NCI-H526 treated with DMSO at 0.1 percent for 48 hours (cell line): ENCODE results near the gene DPM3.
"Not testable (repeated sequence)": the region's sequence is repeated elsewhere in the genome, so short reads cannot be mapped to it uniquely, and the experiment has no call there.

ENCODE experiments used
- DNase-seq: peaks from one replicate; lab custom pipeline; 2025; lab: John Stamatoyannopoulos, UW

Gene DPM3

DNA sequence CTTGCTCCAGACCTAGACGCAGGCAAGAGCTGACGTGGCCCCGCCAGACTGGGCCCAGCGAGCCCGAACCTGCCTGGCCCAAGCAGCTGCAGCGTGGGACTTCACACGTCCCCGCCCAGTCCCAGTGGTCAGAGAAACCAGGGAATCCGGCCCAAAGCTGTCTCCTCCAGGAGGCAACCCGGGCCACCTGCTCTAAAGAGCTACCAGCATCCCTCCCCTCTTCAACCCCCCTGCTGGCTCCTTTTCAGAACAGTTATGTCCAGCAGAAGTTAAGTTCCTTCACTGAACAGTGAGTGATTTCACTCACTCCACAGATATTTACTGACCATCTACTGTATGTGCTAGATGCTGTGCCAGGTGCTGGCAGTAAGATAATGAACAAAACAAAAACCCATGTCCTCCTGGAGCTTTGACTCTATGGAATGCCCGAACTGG is 14.8 kb downstream of the DPM3 start:
- no peak for DNase-seq

DNA sequence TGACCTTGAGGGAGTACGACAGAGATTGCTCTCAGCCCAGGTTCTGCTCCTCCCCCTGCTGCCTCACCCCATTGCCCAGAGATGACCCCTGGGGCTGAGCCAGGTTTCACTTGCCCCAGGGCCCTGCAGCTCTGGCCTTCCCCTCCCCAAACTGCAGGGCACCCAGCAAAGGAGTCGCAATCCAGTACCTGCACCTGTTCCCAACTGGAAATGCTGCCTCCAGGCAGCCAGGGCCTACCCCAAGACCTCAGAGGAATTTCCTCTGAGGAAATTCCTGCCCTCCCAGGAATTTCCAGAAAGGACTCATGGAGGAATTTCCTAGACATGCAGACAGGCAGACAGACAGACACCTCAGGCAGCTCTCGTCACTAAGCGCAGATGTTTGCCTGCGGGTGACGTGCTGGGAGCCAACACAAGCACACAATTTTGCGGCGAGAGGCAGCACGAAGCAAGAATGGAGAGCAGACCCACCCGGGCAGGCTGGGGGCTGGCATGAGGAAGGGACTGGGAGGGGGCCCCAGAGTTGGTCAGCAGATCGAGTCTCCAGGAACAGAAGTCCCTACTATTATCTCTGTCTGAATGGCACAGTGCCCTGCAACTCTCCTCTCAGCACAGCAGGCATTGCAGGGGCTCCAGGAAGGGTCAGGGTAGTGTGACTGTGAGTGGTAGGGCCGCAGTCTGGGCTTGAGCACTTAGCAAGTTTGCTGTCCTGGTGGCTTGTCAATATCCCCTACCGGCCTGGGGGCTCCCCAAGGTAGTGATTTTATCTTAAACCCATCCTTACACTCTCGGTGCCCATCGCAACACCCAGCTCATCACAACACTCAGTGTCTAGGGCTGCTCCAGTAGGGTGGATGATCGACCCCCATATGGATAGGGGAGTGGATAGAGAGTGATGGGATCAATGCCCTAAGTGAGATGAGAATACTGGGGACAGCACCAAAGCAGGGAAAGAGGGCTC is 15.5 kb downstream of the DPM3 start:
- DNase-seq = no peak

DNA sequence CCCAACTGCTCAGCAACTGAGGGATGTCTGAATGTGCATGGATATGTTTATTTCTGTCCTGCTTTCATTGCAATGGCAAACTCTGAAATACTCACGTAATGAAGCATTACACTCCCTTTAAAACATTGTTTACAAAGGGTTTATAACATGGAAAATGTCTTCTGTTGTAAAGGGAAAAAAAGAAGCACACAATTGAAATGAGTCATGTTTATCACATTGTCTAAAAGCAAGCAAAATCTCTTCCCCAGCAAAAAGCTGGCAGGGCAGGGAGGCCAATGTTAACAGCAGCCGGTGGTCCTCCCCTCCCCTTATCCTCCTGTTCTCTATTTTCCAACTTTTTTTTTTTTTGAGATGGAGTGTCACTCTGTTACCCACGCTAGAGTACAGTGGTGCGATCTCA is 16.5 kb downstream of the DPM3 start:
- DNase-seq = no peak

DNA sequence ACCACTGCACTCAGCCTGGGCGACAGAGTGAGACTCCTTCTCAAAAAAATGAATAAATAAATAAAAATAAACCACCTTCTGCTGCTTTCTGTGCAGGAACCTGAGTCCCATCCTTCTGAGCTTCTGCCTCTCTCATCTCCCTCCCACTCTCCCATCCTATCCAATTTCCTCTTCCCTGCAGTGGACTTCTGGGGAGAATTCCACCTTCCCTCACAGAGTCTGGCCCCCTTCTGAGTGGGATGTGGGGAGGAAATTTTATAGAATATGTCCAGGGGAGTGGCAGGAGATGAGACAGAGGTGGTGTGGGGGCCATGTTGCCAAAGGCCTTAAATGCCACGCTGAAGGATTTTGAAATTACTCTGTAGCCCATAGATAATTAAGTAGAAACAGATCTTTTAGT is 18.0 kb downstream of the DPM3 start:
- no peak for DNase-seq

DNA sequence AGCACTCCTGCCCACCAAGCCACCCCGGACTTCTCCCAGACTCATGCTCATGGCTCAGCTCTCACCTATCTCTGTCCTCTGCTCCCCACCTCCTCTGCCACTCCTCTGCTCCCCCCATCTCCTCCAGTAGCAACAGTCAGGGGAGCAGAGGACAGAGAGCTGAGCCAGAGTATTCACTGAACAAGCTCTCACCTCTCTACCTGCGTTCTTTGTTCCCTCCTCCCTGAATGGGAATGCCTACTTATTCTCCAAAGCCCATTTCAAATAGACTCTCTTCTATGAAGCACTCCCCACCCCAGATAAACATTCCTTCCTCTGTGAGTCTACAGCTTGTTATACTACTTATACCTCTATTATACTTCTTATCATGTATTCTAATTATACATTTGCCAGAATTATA is 19.1 kb downstream of the DPM3 start:
- no peak for DNase-seq

DNA sequence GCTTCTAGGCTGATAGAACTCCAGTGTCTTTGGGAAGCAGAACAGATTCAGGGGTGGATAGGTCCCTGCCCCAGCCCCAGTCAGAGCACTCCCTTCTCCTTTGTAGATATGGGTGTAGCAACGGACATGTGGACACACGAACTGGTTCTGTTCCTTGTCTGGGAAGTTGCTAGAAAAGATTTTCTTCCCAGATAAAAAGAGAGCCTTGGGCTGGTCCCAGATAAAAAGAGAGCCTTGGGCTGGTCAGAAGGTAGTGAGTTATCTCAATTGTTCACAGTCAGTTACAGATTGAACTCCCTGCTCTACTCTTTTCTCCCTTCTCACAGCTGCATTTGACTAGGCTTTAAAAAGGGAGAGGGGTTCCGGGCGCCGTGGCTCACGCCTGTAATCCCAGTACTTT is 20.1 kb downstream of the DPM3 start:
- no peak for DNase-seq

DNA sequence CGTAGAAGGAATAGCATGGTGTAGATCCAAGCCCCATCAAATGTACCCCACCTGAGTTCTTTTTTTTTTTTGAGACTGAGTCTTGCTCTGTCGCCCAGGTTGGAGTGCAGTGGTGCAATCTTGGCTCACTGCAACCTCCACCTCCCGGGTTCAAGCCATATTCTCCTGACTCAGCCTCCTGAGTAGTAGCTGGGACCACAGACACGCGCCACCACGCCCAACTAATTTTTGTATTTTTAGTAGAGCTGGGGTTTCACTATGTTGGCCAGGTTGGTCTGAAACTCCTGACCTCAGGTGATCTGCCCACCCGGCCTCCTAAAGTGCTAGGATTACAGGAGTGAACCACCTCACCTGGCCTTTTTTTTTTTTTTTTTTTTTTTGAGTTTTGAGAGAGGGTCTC is 22.2 kb downstream of the DPM3 start:
- DNase-seq = not testable (repeated sequence)

DNA sequence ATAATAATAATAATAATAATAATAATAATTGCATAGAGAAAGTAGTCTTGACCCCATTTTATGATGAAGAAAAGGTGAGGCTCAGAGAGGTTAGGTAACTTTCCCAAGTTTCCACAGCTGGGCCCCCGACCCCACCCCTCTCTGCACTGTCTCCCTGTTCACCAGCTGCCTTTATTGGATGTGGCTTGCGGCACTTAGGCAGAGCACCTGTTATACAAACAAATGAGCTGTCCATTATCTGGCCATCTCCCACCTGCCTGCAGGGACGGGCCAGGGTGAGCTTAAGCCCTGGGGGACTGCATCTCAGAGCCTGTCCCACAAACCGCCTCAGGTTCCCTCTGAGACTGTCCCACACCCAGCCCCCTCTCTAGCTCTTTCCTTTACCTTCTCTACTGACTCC is 22.7 kb downstream of the DPM3 start:
- peak; percentile 94 for DNase-seq

DNA sequence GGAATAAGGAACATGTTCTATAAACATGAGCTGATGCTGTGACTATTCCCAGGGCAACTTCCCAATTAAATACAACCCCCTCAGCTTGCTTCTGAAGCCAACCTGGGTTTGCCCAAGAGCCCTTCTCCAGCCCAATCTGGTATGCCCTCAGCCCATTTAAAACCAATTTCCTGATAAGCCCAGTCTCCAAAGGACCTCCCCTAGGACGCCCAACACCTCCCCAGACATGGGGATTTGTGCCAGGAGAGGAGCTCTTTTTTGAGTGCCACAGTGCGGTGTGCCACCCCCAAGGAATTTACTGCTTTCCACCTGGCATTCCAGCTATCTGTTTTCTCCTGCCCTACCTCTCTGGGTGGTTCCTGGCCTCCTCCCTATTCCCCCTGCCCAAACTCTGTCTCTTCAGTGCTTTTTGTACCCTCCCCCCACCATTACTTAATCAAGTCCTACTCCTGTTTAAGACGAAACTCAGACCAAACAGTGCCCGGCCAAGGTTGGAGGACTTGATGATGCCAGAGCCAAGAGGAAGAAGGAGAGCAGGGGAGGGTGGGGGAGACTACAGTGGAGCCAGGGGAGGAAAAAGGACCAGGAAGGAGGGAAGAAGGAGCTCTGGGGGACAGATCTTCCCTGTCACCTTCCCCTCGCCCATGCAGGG is 24.1 kb downstream of the DPM3 start:
- DNase-seq = no peak

DNA sequence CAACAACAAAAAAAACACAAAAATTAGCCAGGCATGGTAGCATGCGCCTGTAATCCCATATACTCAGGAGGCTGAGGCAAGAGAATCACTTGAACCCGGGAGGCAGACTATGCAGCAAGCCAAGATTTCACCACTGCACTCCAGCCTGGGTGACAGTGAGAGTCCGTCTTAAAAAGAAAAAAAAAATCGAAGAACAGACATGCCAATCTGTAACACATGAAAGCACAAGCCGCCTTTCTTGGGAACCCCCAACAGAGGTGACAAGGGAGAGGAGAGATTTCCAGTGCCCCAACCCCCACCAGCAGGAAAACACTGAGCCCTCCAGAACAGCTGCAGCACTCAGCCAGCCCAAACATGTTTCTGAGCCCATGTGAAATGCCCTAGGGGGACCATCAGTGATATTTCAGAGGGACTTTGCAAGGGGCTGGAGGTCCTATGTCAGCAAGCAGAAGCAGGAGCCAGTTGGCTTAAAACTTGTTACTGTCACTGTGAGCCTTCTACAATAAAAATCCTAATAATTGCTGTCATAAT is 26.8 kb downstream of the DPM3 start:
- peak; percentile 36 for DNase-seq

DNA sequence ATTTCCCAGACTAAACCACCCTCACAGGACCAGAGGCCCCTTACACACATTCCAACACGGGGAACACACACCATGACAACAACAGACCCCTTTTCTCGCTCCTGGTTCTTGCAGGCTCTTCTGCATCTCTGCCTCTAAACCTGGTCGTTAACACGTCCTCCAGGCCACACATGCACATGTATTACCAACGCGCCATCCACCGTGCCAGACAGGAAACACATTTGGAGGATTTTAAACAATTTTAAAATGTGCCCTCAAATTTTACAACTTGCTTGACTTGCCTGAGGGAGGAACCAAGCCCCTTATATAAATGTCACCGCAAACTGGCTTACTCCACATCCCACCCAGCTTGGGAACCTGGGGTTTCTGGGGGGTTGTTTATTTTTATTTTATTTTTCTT is 29.5 kb downstream of the DPM3 start:
- no peak for DNase-seq

DNA sequence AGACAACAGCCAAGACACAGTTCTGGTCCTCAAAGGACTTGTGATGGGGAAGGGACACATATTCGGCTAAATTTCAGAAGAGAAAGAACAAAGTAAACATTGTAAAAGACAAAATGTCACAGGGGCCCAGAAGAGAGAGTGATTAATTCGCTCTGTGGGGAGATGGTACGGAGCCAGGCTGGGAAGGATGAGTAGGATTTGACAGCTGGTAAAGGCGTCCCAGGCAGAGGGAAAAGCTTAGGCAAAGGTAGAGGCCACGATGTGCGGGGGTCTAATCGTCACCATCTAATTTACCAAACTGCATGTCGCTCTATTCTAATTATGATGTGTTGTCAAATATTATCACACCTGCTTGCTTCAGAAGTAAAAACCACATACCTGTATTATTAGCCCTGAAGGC is 29.9 kb downstream of the DPM3 start:
- DNase-seq = no peak

DNA sequence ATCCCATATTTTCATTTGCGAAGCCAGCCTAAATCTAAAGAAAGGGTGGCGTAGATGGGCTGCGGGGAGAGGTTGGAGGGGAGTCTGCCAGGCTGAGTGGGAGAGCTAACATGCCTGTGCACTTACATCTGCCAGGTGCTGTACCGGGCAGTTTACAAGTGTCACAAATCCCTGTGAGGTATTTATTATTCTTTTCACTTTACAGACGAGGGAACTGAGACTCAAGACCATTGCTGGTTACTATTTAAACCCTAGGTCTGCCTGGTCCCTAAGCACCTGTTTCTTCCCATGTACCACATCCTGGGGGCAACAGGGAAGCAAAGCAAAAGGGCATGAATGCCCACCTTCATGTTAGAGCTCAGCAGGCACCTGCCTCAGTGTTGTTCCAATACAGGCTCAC is 32.0 kb downstream of the DPM3 start:
- no peak for DNase-seq

DNA sequence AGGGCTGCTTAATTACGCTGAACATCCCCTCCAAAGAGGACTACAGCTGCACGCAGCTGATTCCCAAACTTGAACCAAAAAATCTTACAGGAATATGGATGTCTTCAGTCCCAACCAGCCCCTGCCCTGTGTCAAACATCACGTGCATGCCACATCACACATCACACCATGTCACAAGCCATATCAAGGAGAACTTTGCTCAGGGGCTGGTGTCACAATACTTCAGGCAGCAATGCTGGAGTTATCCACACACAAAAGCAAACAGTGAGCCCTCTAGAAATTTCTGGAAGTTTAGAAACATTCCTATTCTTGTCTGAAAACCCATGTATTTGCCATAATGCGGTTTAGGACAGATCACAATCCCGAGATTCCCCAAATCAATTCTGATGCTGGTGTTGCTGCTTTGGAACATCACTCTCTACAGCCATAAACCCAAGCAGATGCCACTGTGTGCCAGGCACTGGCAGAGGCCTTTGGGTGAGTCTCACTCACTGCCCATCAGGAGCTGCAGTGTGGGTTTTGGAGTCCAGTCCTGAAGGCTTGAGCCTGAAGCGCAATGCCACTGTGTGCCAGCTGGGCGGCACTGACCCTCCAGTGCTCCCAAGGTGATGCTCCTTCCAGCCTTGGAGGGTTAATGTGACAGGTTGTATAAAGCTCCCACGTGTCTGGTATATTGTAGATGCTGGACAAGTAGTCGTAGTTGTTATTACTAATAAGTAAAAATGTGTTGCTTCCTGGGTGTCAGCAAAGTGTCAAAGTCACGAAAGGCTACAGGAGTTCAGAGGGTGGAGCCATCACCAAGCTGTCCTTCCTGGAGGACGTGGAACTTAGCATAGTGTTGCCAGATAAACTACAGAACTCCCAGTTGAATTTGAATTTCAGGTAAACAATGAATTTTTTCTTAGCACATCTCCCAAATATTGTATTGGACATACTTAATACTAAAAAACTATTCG is 32.7 kb downstream of the DPM3 start:
- no peak for DNase-seq

DNA sequence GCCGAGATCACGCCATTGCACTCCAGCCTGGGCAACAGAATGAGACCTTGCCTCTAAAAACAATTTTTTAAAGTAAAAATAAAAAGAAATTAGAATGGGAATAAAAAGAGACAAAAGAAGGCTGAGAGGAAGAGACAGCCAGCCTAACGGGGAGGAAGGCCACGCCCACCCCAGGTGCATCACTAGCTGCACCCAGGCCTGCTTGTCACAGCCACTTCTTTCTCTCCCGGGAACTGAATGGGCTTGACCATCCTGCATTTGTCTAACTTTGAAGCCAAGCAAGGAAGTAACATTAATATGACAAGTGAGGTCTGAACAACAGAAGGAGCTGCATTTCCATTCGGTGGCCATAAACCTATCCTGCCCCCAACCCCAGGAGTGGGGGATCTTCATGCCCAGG is 33.5 kb downstream of the DPM3 start:
- DNase-seq = no peak

DNA sequence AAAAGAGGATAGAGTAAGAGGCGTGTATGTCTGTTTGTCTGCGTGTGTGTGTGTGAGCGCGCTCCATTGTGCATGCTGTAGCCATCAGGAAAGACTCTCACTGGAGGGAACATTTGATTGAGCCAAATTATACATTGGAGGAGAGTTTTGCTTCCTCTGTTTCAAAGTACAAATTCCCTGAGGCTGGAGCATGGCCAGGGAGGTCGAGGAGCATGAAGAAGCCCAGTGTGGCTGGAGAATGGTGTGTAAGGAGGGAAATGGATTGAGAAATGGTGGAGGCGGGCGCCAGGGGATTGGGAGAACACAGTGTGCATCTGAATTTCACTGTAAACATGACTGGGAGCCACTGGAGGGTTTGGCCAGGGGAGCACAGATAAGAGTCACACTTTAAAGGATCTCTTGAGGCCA is 34.7 kb downstream of the DPM3 start:
- DNase-seq = no peak

DNA sequence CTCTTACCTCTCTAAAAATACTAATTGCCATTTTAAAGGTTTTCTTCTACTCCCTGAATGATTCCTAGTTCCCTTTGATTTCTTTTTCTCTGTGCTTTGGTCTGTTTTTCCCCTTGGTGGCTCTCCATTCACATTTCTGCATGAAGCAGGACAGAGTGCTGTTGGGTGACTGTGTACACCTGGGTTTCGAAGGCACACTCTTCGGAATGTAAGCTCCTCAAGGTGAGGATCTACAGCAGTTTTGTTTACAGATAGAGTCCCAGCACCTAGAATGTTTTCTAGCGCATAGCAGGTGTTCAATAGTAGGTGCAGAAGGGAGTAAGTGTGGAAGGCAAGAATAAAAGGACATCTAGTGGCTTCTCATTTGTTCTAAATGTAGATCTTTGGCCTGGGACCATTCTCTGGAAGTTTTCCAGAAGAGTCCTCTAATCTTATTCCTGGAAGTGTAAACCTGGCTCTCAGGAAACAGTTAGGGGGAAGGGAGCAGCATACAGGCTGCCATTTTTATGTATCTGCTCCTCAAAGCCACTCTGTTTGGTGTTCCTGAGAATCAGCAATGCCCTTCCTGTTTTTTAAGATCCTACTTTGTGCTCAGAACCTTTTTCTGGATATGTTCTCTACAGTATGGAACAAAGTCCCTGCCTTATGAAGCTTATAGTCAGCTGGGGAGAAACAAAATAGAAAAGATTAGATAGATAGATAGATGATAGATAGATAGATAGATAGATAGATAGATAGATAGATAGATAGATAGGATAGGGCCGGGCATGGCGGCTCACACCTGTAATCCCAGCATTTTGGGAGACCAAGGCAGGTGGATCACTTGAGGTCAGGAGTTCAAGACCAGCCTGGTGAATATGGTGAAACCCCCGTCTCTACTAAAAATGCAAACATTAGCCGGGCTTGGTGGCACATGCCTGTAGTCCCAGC is 35.5 kb downstream of the DPM3 start:
- DNase-seq = no peak

DNA sequence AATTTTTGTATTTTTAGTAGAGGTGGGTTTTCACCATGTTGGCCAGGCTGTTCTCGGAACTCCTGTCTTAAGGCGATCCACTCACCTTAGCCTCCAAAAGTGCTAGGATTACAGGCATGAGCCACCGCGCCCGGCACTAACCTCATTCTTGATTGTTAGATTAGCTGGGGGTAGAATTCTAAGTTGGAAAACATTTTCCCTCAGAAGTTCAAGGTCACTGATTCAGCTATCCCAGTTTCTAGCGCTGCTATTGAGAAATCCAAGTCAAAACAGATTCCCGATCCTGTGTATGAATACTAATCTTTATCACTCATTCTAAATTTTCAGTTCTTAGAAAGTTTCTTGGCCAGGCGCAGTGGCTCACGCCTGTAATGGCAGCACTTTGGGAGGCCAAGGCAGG is 37.0 kb downstream of the DPM3 start:
- DNase-seq = no peak

DNA sequence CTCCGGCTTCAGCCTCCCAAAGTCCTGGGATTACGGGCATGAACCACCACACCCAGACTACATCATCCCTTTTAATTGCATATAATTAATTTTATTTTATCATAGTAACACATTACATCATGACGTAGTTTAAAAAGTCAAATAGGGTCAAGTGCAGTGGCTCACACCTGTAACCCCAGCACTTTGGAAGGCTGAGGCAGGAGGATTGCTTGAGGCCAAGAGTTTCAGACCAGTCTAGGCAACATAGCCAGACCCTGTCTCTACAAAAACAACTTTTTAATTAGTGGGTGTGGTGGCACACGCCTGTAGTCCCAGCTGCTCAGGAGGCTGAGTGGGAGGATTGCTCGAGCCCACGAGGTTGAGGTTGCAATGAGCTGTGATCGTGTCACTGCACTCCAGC is 41.0 kb downstream of the DPM3 start:
- DNase-seq = no peak

DNA sequence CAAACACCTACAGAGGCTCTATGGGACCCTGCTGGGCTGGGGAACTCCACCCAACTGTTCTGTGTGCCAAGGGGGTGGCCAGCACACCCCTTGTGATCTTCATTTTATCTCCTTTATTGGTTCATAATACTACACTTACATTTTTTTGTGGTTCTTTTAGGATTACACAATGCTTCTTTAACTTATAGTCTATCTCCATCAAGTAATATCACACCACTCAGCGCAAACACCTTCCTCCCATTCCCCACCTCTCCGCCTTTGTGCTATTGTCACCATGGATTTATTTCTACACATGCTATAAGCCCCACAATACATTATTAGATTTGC is 45.7 kb downstream of the DPM3 start:
- no peak for DNase-seq
